A673 (cell line): Measurements from ENCODE around the gene CDKN3.

Source experiments
- CTCF ChIP-seq: fragments of 300-800, 200-600 bp; sonication (generic); conservative IDR thresholded peaks from 2 replicates; pipeline ENCODE4 v1.5.1; 2017; ENCODE audit warnings: low read depth, mild to moderate bottlenecking, antibody characterized with exemption, low read length, moderate library complexity, mixed read lengths
- EZH2 ChIP-seq: fragments of 200-600 bp; sonication (generic); IDR thresholded peaks from 2 replicates; pipeline ENCODE4 v1.6.1; 2017; ENCODE audit warnings: borderline replicate concordance, low read depth, mild to moderate bottlenecking, mixed read lengths, antibody characterized with exemption, low read length; ENCODE audit not compliant: poor library complexity, severe bottlenecking

DNA sequence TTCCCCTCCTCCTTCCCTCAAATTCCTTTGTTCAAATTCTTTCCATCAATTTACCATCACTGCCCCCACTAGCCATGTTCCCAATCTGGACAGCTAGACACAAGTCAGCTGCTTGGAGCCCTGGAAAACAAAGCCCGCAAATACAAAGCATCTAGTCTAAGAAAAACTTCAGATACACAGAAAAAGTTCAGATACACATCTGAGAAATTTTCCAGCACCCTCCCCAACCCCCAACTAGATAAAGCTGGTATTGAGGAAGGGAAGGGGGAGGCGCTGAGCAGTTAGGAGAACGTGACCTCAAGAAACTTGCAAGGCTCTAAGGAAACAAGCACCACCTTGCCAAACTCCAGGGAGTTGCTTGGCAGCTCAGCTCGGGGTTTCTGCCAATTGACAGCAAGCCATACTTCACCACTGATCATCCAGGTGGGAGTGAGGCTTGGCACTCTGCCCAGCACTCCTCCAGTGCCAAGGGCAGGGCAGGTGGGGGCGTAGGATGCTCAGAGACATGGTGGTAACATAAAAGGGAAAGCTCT lies 49.4 kb downstream of the CDKN3 start:
- TF ChIP-seq EZH2 (no peak), CTCF (no peak)
